Measurements from ENCODE around the gene FIP1L1. TPM values are rescaled to one million over a fixed set of nuclear protein-coding genes. Genes with fewer than 3 reads are reported as not detected.

The FIP1L1 gene
- total RNA-seq, 1 donor from 2014 or later: 29.7 TPM

GRCh38 chr4:53371049-53371448 lies 6.4 kb upstream of the FIP1L1 start:
- no peak for TF ChIP-seq CTCF (IDR thresholded peaks at IDR 0.05; ENCODE audit: borderline replicate concordance)
- intact Hi-C loops (cut with micrococcal nuclease): no loop called here
- H3K4me3 ChIP-seq: no peak overlapping the region
- H3K27me3 ChIP-seq (ENCODE audit: low read depth): peaks cover 49% of the 10 kb centered on the region
- peaks cover 6% of the 10 kb centered on the region for H3K4me1 ChIP-seq
- no peak for DNase-seq
- no peaks in the 10 kb centered on the region for H3K36me3 ChIP-seq
- H3K27ac ChIP-seq (replicated peaks): no peak overlapping the region
- H3K9me3 ChIP-seq (replicated peaks): no peaks in the 10 kb centered on the region

- no peaks in the 10 kb centered on the region for H3K36me3 ChIP-seq
- no peaks in the 10 kb centered on the region for H3K9me3 ChIP-seq (replicated peaks)
- no peak overlapping the region for H3K27ac ChIP-seq (replicated peaks)
- TF ChIP-seq CTCF (IDR thresholded peaks at IDR 0.05; ENCODE audit: borderline replicate concordance): no peak
- no peak for DNase-seq
- H3K27me3 ChIP-seq (ENCODE audit: low read depth): peaks cover 49% of the 10 kb centered on the region
- H3K4me1 ChIP-seq: peaks cover 3% of the 10 kb centered on the region
- H3K4me3 ChIP-seq: no peak overlapping the region
- intact Hi-C loops (cut with micrococcal nuclease): no loop called here
Measured at GRCh38 chr4:53371843-53372521, 5.5 kb upstream of the FIP1L1 start.

GRCh38 chr4:53374777-53375258 lies 2.6 kb upstream of the FIP1L1 start:
- intact Hi-C loops (cut with micrococcal nuclease): no loop called here
- Histone ChIP-seq H3K4me3 (no peak overlapping the region), H3K4me1 (peaks cover 28% of the 10 kb centered on the region), H3K27ac (replicated peaks) (no peak overlapping the region), H3K36me3 (no peaks in the 10 kb centered on the region), H3K9me3 (replicated peaks) (no peaks in the 10 kb centered on the region), H3K27me3 (ENCODE audit: low read depth) (peaks cover 26% of the 10 kb centered on the region)
- no peak for DNase-seq
- TF ChIP-seq CTCF (IDR thresholded peaks at IDR 0.05; ENCODE audit: borderline replicate concordance): no peak

DNA sequence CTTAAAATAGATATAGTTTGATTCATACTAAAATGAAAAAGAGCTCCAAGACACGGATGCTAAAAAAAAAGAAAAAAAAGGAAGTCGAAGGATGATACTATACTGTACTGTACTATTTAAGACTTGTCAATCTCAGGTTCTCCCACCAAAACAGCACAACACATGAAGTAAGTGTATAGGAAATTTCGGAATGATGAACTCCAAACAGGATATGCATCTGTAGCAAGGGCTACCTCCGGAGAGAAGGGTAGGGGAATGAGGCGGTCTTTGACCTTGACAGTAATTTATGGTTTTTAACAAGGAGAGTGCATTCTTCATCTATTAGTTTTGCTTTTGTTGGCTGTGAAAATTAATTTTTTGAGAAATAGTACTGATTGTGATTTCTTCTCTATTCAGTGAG lies 541 bp upstream of the FIP1L1 start:
- no peak for TF ChIP-seq CTCF (IDR thresholded peaks at IDR 0.05; ENCODE audit: borderline replicate concordance)
- peaks cover 6% of the 10 kb centered on the region for H3K27me3 ChIP-seq (ENCODE audit: low read depth)
- peak overlapping the region; percentile 89 for H3K27ac ChIP-seq (replicated peaks)
- no peaks in the 10 kb centered on the region for H3K36me3 ChIP-seq
- intact Hi-C loops (cut with micrococcal nuclease): no loop called here
- H3K4me1 ChIP-seq: peaks cover 36% of the 10 kb centered on the region
- no peak for DNase-seq
- no peaks in the 10 kb centered on the region for H3K9me3 ChIP-seq (replicated peaks)
- peak overlapping the region; percentile 85 for H3K4me3 ChIP-seq

DNA sequence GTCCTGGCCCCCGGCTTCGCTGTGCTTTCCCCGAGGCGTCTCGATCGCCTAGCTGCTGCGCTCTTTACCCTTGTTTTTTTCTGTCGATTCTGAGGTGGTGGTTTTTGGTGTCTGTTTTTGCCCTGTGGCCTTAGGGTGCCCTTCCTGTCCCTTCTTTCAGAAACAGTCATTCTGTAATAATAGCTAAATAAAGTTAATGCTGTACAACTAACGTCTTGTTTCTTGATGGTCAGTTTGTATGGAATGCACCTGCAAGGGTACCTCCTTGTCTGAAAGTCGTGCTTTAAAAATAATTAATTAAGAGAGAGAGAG lies 686 bp downstream of the FIP1L1 start:
- intact Hi-C loops (cut with micrococcal nuclease): no loop called here
- peak overlapping the region; percentile 89 for H3K27ac ChIP-seq (replicated peaks)
- no peak for TF ChIP-seq CTCF (IDR thresholded peaks at IDR 0.05; ENCODE audit: borderline replicate concordance)
- H3K4me1 ChIP-seq: peaks cover 36% of the 10 kb centered on the region
- peaks cover 12% of the 10 kb centered on the region for H3K36me3 ChIP-seq
- DNase-seq: no peak
- H3K9me3 ChIP-seq (replicated peaks): no peaks in the 10 kb centered on the region
- no peaks in the 10 kb centered on the region for H3K27me3 ChIP-seq (ENCODE audit: low read depth)
- H3K4me3 ChIP-seq: peak overlapping the region; percentile 85

Data from left ventricle myocardium inferior (tissue), 1 donor.